ENCODE measurements around the gene HIGD2A. TPM values are rescaled to one million over a fixed set of nuclear protein-coding genes. Genes with fewer than 3 reads are reported as not detected.
A peak's percentile ranks its signal among the peaks of the same experiment; 100 is the strongest.

The HIGD2A gene
- total RNA-seq, 1 donor from 2014 or later: 90.5 TPM

GRCh38 chr5:176415952-176416924 lies 27.7 kb downstream of the HIGD2A start, which contains the start of gene CLTB:
Gene CLTB, minus strand, starts transcription at chr5:176416539. Its CDS starts 176 bp downstream, at chr5:176416363.
- peak; percentile 94 for DNase-seq

- DNase-seq: no peak
Measured at GRCh38 chr5:176416965-176417364, 28.4 kb downstream of the HIGD2A start.

GRCh38 chr5:176418251-176418650 lies 29.7 kb downstream of the HIGD2A start:
- no peak for DNase-seq

- DNase-seq: no peak
Measured at GRCh38 chr5:176420086-176420485, 31.5 kb downstream of the HIGD2A start.

GRCh38 chr5:176420972-176421544 lies 32.5 kb downstream of the HIGD2A start:
- DNase-seq: no peak

GRCh38 chr5:176424181-176424580 lies 35.6 kb downstream of the HIGD2A start:
- no peak for DNase-seq

- DNase-seq: no peak
Measured at GRCh38 chr5:176425138-176425537, 36.6 kb downstream of the HIGD2A start.

- no peak for DNase-seq
Measured at GRCh38 chr5:176425791-176426190, 37.2 kb downstream of the HIGD2A start.

- DNase-seq: no peak
Measured at GRCh38 chr5:176426876-176427275, 38.3 kb downstream of the HIGD2A start.

- no peak for DNase-seq
Measured at GRCh38 chr5:176427971-176428370, 39.4 kb downstream of the HIGD2A start.

GRCh38 chr5:176429972-176430371 lies 41.4 kb downstream of the HIGD2A start:
- DNase-seq: no peak

GRCh38 chr5:176432707-176433106 lies 44.2 kb downstream of the HIGD2A start:
- DNase-seq: no peak

GRCh38 chr5:176436656-176437055 lies 48.1 kb downstream of the HIGD2A start:
- no peak for DNase-seq

- DNase-seq: no peak
Measured at GRCh38 chr5:176438959-176439757, 50.6 kb downstream of the HIGD2A start.

Small RNA genes lying within 50 kb of the gene (small RNA-seq; reads per million reads assigned to genes)
- gene AC010297.1 (ENCODE audit: low replicate concordance) (not detected), gene MIR1271 (ENCODE audit: low replicate concordance) (1.8 reads per million, percentile 89 among the genes with 10 or more reads in this experiment)

Other genes with a start within 250 kb of the HIGD2A start
- gene SIMC1, start 150.3 kb upstream of the HIGD2A start, total RNA-seq: 6.8 TPM
- gene KIAA1191, start 27.0 kb upstream of the HIGD2A start, total RNA-seq: 31.7 TPM
- 10.6 TPM for gene ARL10, start 23.3 kb upstream of the HIGD2A start, total RNA-seq
- gene NOP16, start 153 bp upstream of the HIGD2A start, total RNA-seq: 4.6 TPM
- gene CLTB, start 27.8 kb downstream of the HIGD2A start, total RNA-seq: 84.7 TPM
- gene FAF2, start 59.6 kb downstream of the HIGD2A start, total RNA-seq: 24.2 TPM
- 12.3 TPM for gene RNF44, start 148.7 kb downstream of the HIGD2A start, total RNA-seq
- gene CDHR2, start 160.6 kb downstream of the HIGD2A start, total RNA-seq: not detected
- gene GPRIN1, start 221.4 kb downstream of the HIGD2A start, total RNA-seq: 0.72 TPM
- gene SNCB, start 241.8 kb downstream of the HIGD2A start, total RNA-seq: not detected
- gene EIF4E1B, start 241.9 kb downstream of the HIGD2A start, total RNA-seq: not detected

Data from tongue (tissue), 3 donors.